Measurements from ENCODE around the gene GSTM3. TPM values are rescaled to one million over a fixed set of nuclear protein-coding genes. Genes with fewer than 3 reads are reported as not detected.

GSTM3 gene
- total RNA-seq, 2 experiments from 2014 or later: 14.8 to 15.4 TPM

- POLR2A ChIA-PET: no interaction called here
- Mint-ChIP-seq H3K4me3 (no peak overlapping the region), H3K4me1 (ENCODE audit: low read depth) (peaks cover 8% of the 10 kb centered on the region), H3K27me3 (no peaks in the 10 kb centered on the region), H3K27ac (no peak overlapping the region), H3K36me3 (ENCODE audit: low read depth) (no peaks in the 10 kb centered on the region), H3K9me3 (no peaks in the 10 kb centered on the region)
- H3K9me3 ChIP-seq (ENCODE audit: control insufficient read depth in 1 of 2, insufficient read depth in 1 of 2, low read length in 2 of 2): peaks cover 0 to 6% of the 10 kb centered on the region in 2 experiments
- DNase-seq: no peak
- intact Hi-C loops (cut with DNase I, micrococcal nuclease): no loop called here
- no peak overlapping the region for H3K4me3 ChIP-seq (ENCODE audit: low read length)
- no peak for TF ChIP-seq CTCF (IDR thresholded peaks at IDR 0.05)
- ATAC-seq (ENCODE audit: poor library complexity): no peak
- CTCF ChIA-PET: interaction anchor here (1.8 kb wide), 1 partner anchor 8 kb away, joined by 5 read pairs; no protein-coding TSS in a partner anchor
- no peaks in the 10 kb centered on the region for H3K27me3 ChIP-seq (ENCODE audit: control insufficient read depth in 1 of 2, insufficient read depth in 2 of 2, low read length in 2 of 2)
- peaks cover 29% of the 10 kb centered on the region for H3K4me1 ChIP-seq (ENCODE audit: insufficient read depth, low read length)
- H3K36me3 ChIP-seq (ENCODE audit: insufficient read depth, low read length): no peaks in the 10 kb centered on the region
- no peak overlapping the region for H3K27ac ChIP-seq (ENCODE audit: low read depth in 1 of 2, low read length in 2 of 2)
Measured at GRCh38 chr1:109784551-109785252, 43.9 kb upstream of the GSTM3 start.

- CTCF ChIA-PET: interaction anchor here (2.8 kb wide), 1 partner anchor 7 kb away, joined by 10 read pairs; no protein-coding TSS in a partner anchor
- Mint-ChIP-seq H3K36me3 (ENCODE audit: low read depth) (no peaks in the 10 kb centered on the region), H3K4me1 (ENCODE audit: low read depth) (no peaks in the 10 kb centered on the region), H3K27ac (no peak overlapping the region), H3K4me3 (no peak overlapping the region), H3K9me3 (no peaks in the 10 kb centered on the region), H3K27me3 (no peaks in the 10 kb centered on the region)
- ATAC-seq (ENCODE audit: poor library complexity) (no peak), DNase-seq (no peak)
- POLR2A ChIA-PET: no interaction called here
- H3K4me3 ChIP-seq (ENCODE audit: low read length): no peak overlapping the region
- TF ChIP-seq CTCF (IDR thresholded peaks at IDR 0.05): no peak
- H3K9me3 ChIP-seq (ENCODE audit: control insufficient read depth in 1 of 2, insufficient read depth in 1 of 2, low read length in 2 of 2): peaks cover 0 to 6% of the 10 kb centered on the region in 2 experiments
- H3K27me3 ChIP-seq (ENCODE audit: control insufficient read depth in 1 of 2, insufficient read depth in 2 of 2, low read length in 2 of 2): no peaks in the 10 kb centered on the region
- intact Hi-C loops (cut with DNase I, micrococcal nuclease): no loop called here
- no peak overlapping the region for H3K27ac ChIP-seq (ENCODE audit: low read depth in 1 of 2, low read length in 2 of 2)
- H3K36me3 ChIP-seq (ENCODE audit: insufficient read depth, low read length): no peaks in the 10 kb centered on the region
- peaks cover 17% of the 10 kb centered on the region for H3K4me1 ChIP-seq (ENCODE audit: insufficient read depth, low read length)
Measured at GRCh38 chr1:109783436-109783835, 42.6 kb upstream of the GSTM3 start.

GRCh38 chr1:109782927-109783326 is 42.1 kb upstream of the GSTM3 start:
- Histone ChIP-seq H3K27me3 (ENCODE audit: control insufficient read depth in 1 of 2, insufficient read depth in 2 of 2, low read length in 2 of 2) (no peaks in the 10 kb centered on the region), H3K4me1 (ENCODE audit: insufficient read depth, low read length) (peaks cover 11% of the 10 kb centered on the region), H3K27ac (ENCODE audit: low read depth in 1 of 2, low read length in 2 of 2) (no peak overlapping the region), H3K9me3 (ENCODE audit: control insufficient read depth in 1 of 2, insufficient read depth in 1 of 2, low read length in 2 of 2) (peaks cover 0 to 6% of the 10 kb centered on the region in 2 experiments), H3K36me3 (ENCODE audit: insufficient read depth, low read length) (no peaks in the 10 kb centered on the region), H3K4me3 (ENCODE audit: low read length) (no peak overlapping the region)
- Mint-ChIP-seq H3K27me3 (no peaks in the 10 kb centered on the region), H3K27ac (no peak overlapping the region), H3K36me3 (ENCODE audit: low read depth) (no peaks in the 10 kb centered on the region), H3K9me3 (no peaks in the 10 kb centered on the region), H3K4me3 (no peak overlapping the region), H3K4me1 (ENCODE audit: low read depth) (no peaks in the 10 kb centered on the region)
- no peak for DNase-seq
- CTCF ChIA-PET: interaction anchor here (2.8 kb wide), 1 partner anchor 8 kb away, joined by 10 read pairs; no protein-coding TSS in a partner anchor
- intact Hi-C loops (cut with DNase I, micrococcal nuclease): no loop called here
- POLR2A ChIA-PET: no interaction called here
- no peak for ATAC-seq (ENCODE audit: poor library complexity)
- TF ChIP-seq CTCF (IDR thresholded peaks at IDR 0.05): no peak

Data from CD4-positive, alpha-beta T cell (primary cell).